Heart left ventricle (tissue), 16 donors: ENCODE results near the gene GBP5. TPM values are rescaled to one million over a fixed set of nuclear protein-coding genes. Genes with fewer than 3 reads are reported as not detected.

Experiments
- ATAC-seq, 4 donors: fragments of 200-7000 bp; cut with Tn5 transposase; one replicate each; pipeline ENCODE4 v1.9.1; 2020 to 2022; ENCODE audit warnings: moderate library complexity in 4 of 4, mild to moderate bottlenecking in 3 of 4, moderate number of reproducible peaks in 1 of 4
- DNase-seq, 5 donors: peaks; one replicate each; pipeline ENCODE4 v3.0.0-alpha.2; 2020
- H3K27ac ChIP-seq, 12 donors: fragments of 200-600 bp; sonication (generic) in 4 of 12; one replicate each; pipeline versions ENCODE4 v1.5.0 to v1.8.0; 2016 to 2022; ENCODE audit warnings: mild to moderate bottlenecking in 2 of 12
- H3K27me3 ChIP-seq, 9 donors: fragments of 200-600 bp; sonication (generic) in 2 of 9; one replicate each; pipeline versions ENCODE4 v1.5.1 to v1.8.0; 2016 to 2022; ENCODE audit warnings: mild to moderate bottlenecking in 3 of 9
- H3K36me3 ChIP-seq, 9 donors: fragments of 200-600 bp; sonication (generic) in 2 of 9; one replicate each; pipeline versions ENCODE4 v1.5.0 to v1.8.0; 2018 to 2022; ENCODE audit warnings: mild to moderate bottlenecking in 2 of 9
- H3K4me1 ChIP-seq, 12 donors: fragments of 200-600 bp; sonication (generic) in 4 of 12; one replicate each; pipeline versions ENCODE4 v1.5.0 to v1.8.0; 2016 to 2022; ENCODE audit warnings: mild to moderate bottlenecking in 3 of 12
- H3K4me3 ChIP-seq, 12 donors: fragments of 200-600 bp; sonication (generic) in 4 of 12; one replicate each; pipeline versions ENCODE4 v1.5.0 to v1.8.0; 2017 to 2022; ENCODE audit warnings: mild to moderate bottlenecking in 9 of 12, moderate library complexity in 4 of 12
- H3K9me3 ChIP-seq, 12 donors: fragments of 200-600 bp; sonication (generic) in 4 of 12; one replicate each; pipeline versions ENCODE4 v1.5.0 to v1.8.0; 2016 to 2022; ENCODE audit warnings: mild to moderate bottlenecking in 1 of 12
- CTCF ChIP-seq, 12 donors: fragments of 200-600 bp; sonication (generic) in 4 of 12; IDR thresholded peaks; one replicate each; pipeline versions ENCODE4 v1.5.0 to v1.8.0; 2018 to 2022; ENCODE audit warnings: antibody characterized with exemption in 12 of 12, mild to moderate bottlenecking in 5 of 12
- POLR2A ChIP-seq, 2 donors: fragments of 450-650 bp; IDR thresholded peaks; one replicate each; pipeline ENCODE4 v1.6.1; 2017; ENCODE audit warnings: antibody characterized with exemption in 2 of 2, mild to moderate bottlenecking in 2 of 2, moderate library complexity in 2 of 2
- WGBS, 4 donors: extraction: QIAGEN DNeasy Blood & Tissue Kit in 2 of 4; methylation state at CpG; one replicate each; pipeline versions ENCODE4 v1.1.5 to v1.1.7; 2013 to 2018; 5-methylcytosine and 5-hydroxymethylcytosine counted together
- intact Hi-C, 10 donors: fragments of 100-400 bp; cut with DNase I; formaldehyde crosslinking; loops; one replicate each; pipeline versions ENCODE4 v1.11.1 to v1.14.2; 2022
- polyA plus RNA-seq, 2 donors: library from polyadenylated mRNA; stranded (reverse); fragments of 200-250 nt; gene quantifications; one replicate each; pipeline ENCODE4 v1.2.3, GENCODE V29; 2013
- total RNA-seq, 9 donors: library from RNA; depleted of rRNA in 2 of 9; stranded (reverse); fragments of >200 nt in 2 of 9; fragmentation: NEBNext Ultra II Directional in 3 of 9; extraction: Animal tissue kit (Norgen Biotek cat#: 25700) in 3 of 9; gene quantifications; one replicate each; pipeline versions ENCODE4 v1.1.0 to v1.2.4, GENCODE V29; 2016 to 2023
- donor health status: ischemic (EF 13 %, LVEDD 7.1; RV severe dilation, severe dysfunction).
- donor health status: healthy with polysubstance abuse.
- donor health status: DM: no; HTN: yes; CAD: no.
- donor health status: DM: no; HTN: no; CAD: no.
- donor health status: ischemic (EF 25% LVEDD 6.9; RV normal size, moderate dysfunction).
- donor health status: ischemic (EF 25% LVEDD 5.7; RV mildly dilated, moderate dysfunction).
- donor health status: healthy.
- donor health status: DM: yes; HTN: yes; CAD: no.
- donor health status: ischemic (EF 35%, LVEDD 5.7; RV mildly dilated, moderate dysfunction).
- donor health status: nonischemic (EF 11% LVEDD 7.7; RV severe dilation, severe dysfunction).
- donor health status: DM: yes; HTN: yes; CAD: no.
- donor health status: PGD.
- donor health status: ischemic (EF 29% LVEDD 5.4; RV normal size, mild dysfunction).
- donor health status: nonischemic (EF 23%, LVEDD 6.1; RV moderate dilation, normal function).

GBP5 gene
- total and polyA plus RNA-seq, 11 donors = 0.07 to 71.2 (median 0.67) TPM

DNA sequence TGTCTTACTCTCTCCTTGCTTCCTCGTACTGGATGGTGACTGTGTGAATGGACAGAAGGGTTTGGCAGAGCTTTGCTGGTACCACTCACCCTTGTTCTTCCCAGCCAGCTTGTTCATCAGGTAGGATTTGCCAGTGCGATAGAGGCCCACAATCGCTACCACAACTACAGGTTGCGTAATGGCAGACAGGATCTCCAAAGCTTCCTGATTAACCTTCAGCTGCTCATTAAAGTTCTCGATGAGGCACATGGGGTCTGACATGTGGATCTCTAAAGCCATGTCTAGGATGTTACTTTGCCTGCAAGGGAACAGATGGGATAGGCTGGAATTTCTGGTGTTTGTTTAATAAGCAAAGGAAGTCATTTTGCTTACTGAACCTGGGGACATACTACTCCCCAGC, 3.4 kb downstream of the GBP5 start:
- TF ChIP-seq CTCF (IDR thresholded peaks at IDR 0.05) (no peak), POLR2A (IDR thresholded peaks at IDR 0.05) (no peak)
- Histone ChIP-seq H3K27me3 (no peaks in the 10 kb centered on the region), H3K27ac (no peak overlapping the region), H3K9me3 (no peaks in the 10 kb centered on the region), H3K4me3 (peak overlapping the region in 1 of 12 donors; percentile 58), H3K4me1 (peaks cover 0 to 63% (median 0%) of the 10 kb centered on the region in 12 donors), H3K36me3 (peaks cover 0 to 61% (median 0%) of the 10 kb centered on the region in 9 donors)
- intact Hi-C loops = loop anchor here in 2 of 10 donors (10.0 kb wide), 2 partner anchors 86 to 264 kb away; no protein-coding TSS in a partner anchor
- ATAC-seq (no peak), DNase-seq (no peak)
- 90 to 92% (median 90%) methylated on average over 5 of the region's 5 CpGs for WGBS, 4 donors

GRCh38 chr1:89262643-89263042, 10.0 kb downstream of the GBP5 start:
- 31 to 49% (median 41%) methylated on average over 2 of the region's 2 CpGs for WGBS, 4 donors
- peak overlapping the region in 7 of 12 donors; percentile 9 to 68 (median 30) for H3K27ac ChIP-seq
- ATAC-seq (peak in 3 of 4 donors; percentile 31 to 54 (median 36)), DNase-seq (no peak)
- H3K4me1 ChIP-seq = peaks cover 3 to 73% (median 30%) of the 10 kb centered on the region in 12 donors
- no peaks in the 10 kb centered on the region for H3K9me3 ChIP-seq
- H3K27me3 ChIP-seq = no peaks in the 10 kb centered on the region
- H3K4me3 ChIP-seq = peak overlapping the region in 9 of 12 donors; percentile 24 to 49 (median 33)
- TF ChIP-seq CTCF (IDR thresholded peaks at IDR 0.05) (no peak), POLR2A (IDR thresholded peaks at IDR 0.05) (no peak)
- H3K36me3 ChIP-seq = peaks cover 0 to 76% (median 0%) of the 10 kb centered on the region in 9 donors
- intact Hi-C loops = loop anchor here in 3 of 10 donors (5.0 to 10.0 kb wide), 3 partner anchors 92 to 258 kb away; no protein-coding TSS in a partner anchor

GRCh38 chr1:89261926-89262515, 10.6 kb downstream of the GBP5 start:
- WGBS, 4 donors = 26 to 35% (median 28%) methylated on average over 6 of the region's 6 CpGs
- ATAC-seq (peak in 3 of 4 donors; percentile 24 to 60 (median 56)), DNase-seq (peak in 3 of 5 donors; percentile 26 to 46 (median 36))
- TF ChIP-seq CTCF (IDR thresholded peaks at IDR 0.05) (no peak), POLR2A (IDR thresholded peaks at IDR 0.05) (no peak)
- Histone ChIP-seq H3K4me3 (peak overlapping the region in 9 of 12 donors; percentile 24 to 49 (median 33)), H3K36me3 (peaks cover 0 to 70% (median 0%) of the 10 kb centered on the region in 9 donors), H3K27ac (peak overlapping the region in 9 of 12 donors; percentile 9 to 68 (median 30)), H3K9me3 (no peaks in the 10 kb centered on the region), H3K27me3 (no peaks in the 10 kb centered on the region), H3K4me1 (peaks cover 3 to 76% (median 30%) of the 10 kb centered on the region in 12 donors)
- intact Hi-C loops = loop anchor here in 4 of 10 donors (2.0 to 10.0 kb wide), 4 partner anchors 63 to 257 kb away; partner anchors contain the start of gene GBP4 (in 1 of the 4)

DNA sequence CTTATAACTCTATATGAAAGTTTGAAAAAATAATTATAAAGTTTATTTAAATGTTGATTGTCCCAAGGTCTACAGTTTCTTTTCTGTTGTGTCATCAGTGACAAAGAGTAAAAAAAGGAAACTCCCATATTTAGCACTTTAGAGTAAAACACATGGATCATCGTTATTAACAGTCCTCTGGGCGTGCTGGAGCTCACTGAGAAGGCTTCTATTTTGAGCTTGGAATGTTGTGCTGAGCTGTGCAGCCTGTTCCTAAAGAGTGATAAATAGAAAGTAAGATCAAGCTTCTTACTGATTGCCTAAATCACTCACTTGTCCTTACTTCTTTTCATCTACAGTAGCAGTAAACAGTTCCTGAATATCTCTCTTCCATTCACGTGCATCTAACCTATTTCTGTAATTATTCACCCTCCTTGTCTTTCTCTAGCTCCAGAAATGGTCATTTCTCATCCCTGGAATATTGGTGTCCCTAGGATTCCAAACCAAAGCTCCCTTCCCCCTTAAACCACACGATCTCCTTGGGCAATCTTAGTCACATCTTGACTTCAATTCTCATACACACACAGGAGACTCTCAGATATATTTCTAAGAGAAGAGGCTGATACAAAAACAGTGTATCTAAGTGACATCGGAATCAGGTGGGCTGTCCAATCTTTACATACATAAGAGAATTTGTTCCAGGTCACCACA, 11.9 kb downstream of the GBP5 start:
- no peak for TF ChIP-seq CTCF (IDR thresholded peaks at IDR 0.05)
- TF ChIP-seq POLR2A (IDR thresholded peaks at IDR 0.05) = no peak
- intact Hi-C loops = loop anchor here in 4 of 10 donors (2.0 to 10.0 kb wide), 4 partner anchors 62 to 256 kb away; partner anchors contain the start of gene GBP4 (in 1 of the 4)
- Histone ChIP-seq H3K9me3 (no peaks in the 10 kb centered on the region), H3K27ac (peak overlapping the region in 11 of 12 donors; percentile 12 to 68 (median 36)), H3K27me3 (no peaks in the 10 kb centered on the region), H3K4me3 (peak overlapping the region in 3 of 12 donors; percentile 8 to 27 (median 16)), H3K36me3 (peaks cover 0 to 57% (median 0%) of the 10 kb centered on the region in 9 donors), H3K4me1 (peaks cover 3 to 81% (median 30%) of the 10 kb centered on the region in 12 donors)
- WGBS, 4 donors = 21 to 31% (median 24%) methylated on average over 5 of the region's 5 CpGs
- DNase-seq = no peak
- ATAC-seq = peak; percentile 59 to 89 (median 86)
